GM19099 (cell line): ENCODE measurements around the gene TUBA1B.

ENCODE experiments used
- POLR2A ChIP-seq: IDR thresholded peaks from 3 replicates; pipeline ENCODE4 v1.6.1; 2011; ENCODE audit warnings: low read depth; ENCODE audit not compliant: insufficient read length; ENCODE audit errors: extremely low read depth

The TUBA1B gene

GRCh38 chr12:49130151-49131050 lies 794 bp downstream of the TUBA1B start:
- no peak for TF ChIP-seq POLR2A

- TF ChIP-seq POLR2A: peak; percentile 17
These were observed 1.7 kb downstream of the TUBA1B start for GRCh38 chr12:49129332-49130150.

- TF ChIP-seq POLR2A: no peak
These were observed 4.1 kb downstream of the TUBA1B start for GRCh38 chr12:49126852-49127763.

- TF ChIP-seq POLR2A: no peak
These were observed 10.0 kb downstream of the TUBA1B start for GRCh38 chr12:49121047-49121696.

GRCh38 chr12:49111206-49111605 lies 20.0 kb downstream of the TUBA1B start:
- no peak for TF ChIP-seq POLR2A

- TF ChIP-seq POLR2A: peak; percentile 66
These were observed 20.6 kb downstream of the TUBA1B start, which contains the start of gene LMBR1L for GRCh38 chr12:49110464-49111155. Gene LMBR1L, minus strand, starts transcription at chr12:49110847. Its CDS starts 292 bp downstream, at chr12:49110555.

GRCh38 chr12:49109641-49110463 lies 21.3 kb downstream of the TUBA1B start:
- no peak for TF ChIP-seq POLR2A

GRCh38 chr12:49108958-49109404 lies 22.2 kb downstream of the TUBA1B start:
- TF ChIP-seq POLR2A: no peak

GRCh38 chr12:49105504-49106084 lies 25.6 kb downstream of the TUBA1B start:
- TF ChIP-seq POLR2A: no peak

- TF ChIP-seq POLR2A: no peak
These were observed 26.4 kb downstream of the TUBA1B start for GRCh38 chr12:49104822-49105221.

GRCh38 chr12:49100380-49100779 lies 30.8 kb downstream of the TUBA1B start:
- no peak for TF ChIP-seq POLR2A

- TF ChIP-seq POLR2A: no peak
These were observed 32.5 kb downstream of the TUBA1B start for GRCh38 chr12:49098703-49099102.

- TF ChIP-seq POLR2A: no peak
These were observed 33.2 kb downstream of the TUBA1B start for GRCh38 chr12:49098035-49098451.

- TF ChIP-seq POLR2A: no peak
These were observed 33.8 kb downstream of the TUBA1B start for GRCh38 chr12:49097381-49097780.
